Measurements from ENCODE around the gene AGBL3. TPM values are rescaled to one million over a fixed set of nuclear protein-coding genes. Genes with fewer than 3 reads are reported as not detected.

Gene AGBL3
- total and polyA plus RNA-seq, 3 donors from 2014 or later = 10.0 to 21.6 (median 13.9) TPM

GRCh38 chr7:135075716-135076115 is 89.4 kb downstream of the AGBL3 start:
- DNase-seq = no peak
- no peak overlapping the region for H3K27ac ChIP-seq
- intact Hi-C loops (cut with DNase I; ENCODE audit: low total_unique reads) = no loop called here
- no peaks in the 10 kb centered on the region for H3K4me1 ChIP-seq
- 73 to 84% methylated on average over 3 of the region's 3 CpGs for WGBS, 2 donors
- no peak for TF ChIP-seq CTCF (IDR thresholded peaks at IDR 0.05)
- TF ChIP-seq POLR2A (IDR thresholded peaks at IDR 0.05) = no peak
- no peak overlapping the region for H3K4me3 ChIP-seq
- no peaks in the 10 kb centered on the region for H3K9me3 ChIP-seq
- no peaks in the 10 kb centered on the region for H3K27me3 ChIP-seq
- no peaks in the 10 kb centered on the region for H3K36me3 ChIP-seq (ENCODE audit: low read depth, missing control alignments)

GRCh38 chr7:135076882-135077281 is 90.6 kb downstream of the AGBL3 start:
- no peak overlapping the region for H3K27ac ChIP-seq
- no peak for DNase-seq
- H3K4me1 ChIP-seq = no peaks in the 10 kb centered on the region
- no peaks in the 10 kb centered on the region for H3K27me3 ChIP-seq
- TF ChIP-seq POLR2A (IDR thresholded peaks at IDR 0.05) = no peak
- TF ChIP-seq CTCF (IDR thresholded peaks at IDR 0.05) = no peak
- H3K36me3 ChIP-seq (ENCODE audit: low read depth, missing control alignments) = no peaks in the 10 kb centered on the region
- H3K4me3 ChIP-seq = no peak overlapping the region
- WGBS, 2 donors = 62 to 72% methylated on average over 4 of the region's 4 CpGs
- intact Hi-C loops (cut with DNase I; ENCODE audit: low total_unique reads) = no loop called here
- no peaks in the 10 kb centered on the region for H3K9me3 ChIP-seq

DNA sequence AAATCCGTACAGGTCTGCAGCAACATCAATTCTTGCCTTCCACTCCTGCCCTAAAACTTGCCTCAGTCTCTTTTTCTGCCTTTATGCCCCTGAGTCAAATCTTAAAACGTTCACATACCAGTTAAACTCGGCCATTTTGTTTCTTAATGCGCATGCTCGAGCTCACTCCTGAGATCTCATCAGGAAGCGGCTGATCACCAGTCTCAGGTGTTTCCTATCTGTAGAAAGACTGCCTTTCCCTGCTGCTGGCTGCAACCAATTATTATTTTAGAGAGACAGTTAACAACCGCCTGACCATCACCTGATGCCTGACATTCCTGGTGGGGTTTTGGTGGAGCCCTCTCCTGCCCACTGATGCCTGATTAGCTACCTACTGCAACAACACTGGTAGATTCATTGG is 91.3 kb downstream of the AGBL3 start:
- WGBS, 2 donors = 56 to 66% methylated on average over 7 of the region's 7 CpGs
- no peaks in the 10 kb centered on the region for H3K27me3 ChIP-seq
- no peak overlapping the region for H3K4me3 ChIP-seq
- intact Hi-C loops (cut with DNase I; ENCODE audit: low total_unique reads) = no loop called here
- H3K36me3 ChIP-seq (ENCODE audit: low read depth, missing control alignments) = no peaks in the 10 kb centered on the region
- no peak overlapping the region for H3K27ac ChIP-seq
- DNase-seq = peak; percentile 62
- no peaks in the 10 kb centered on the region for H3K4me1 ChIP-seq
- TF ChIP-seq POLR2A (IDR thresholded peaks at IDR 0.05) = no peak
- no peak for TF ChIP-seq CTCF (IDR thresholded peaks at IDR 0.05)
- H3K9me3 ChIP-seq = no peaks in the 10 kb centered on the region

GRCh38 chr7:135078051-135078450 is 91.7 kb downstream of the AGBL3 start:
- no peaks in the 10 kb centered on the region for H3K4me1 ChIP-seq
- no peak for DNase-seq
- no peaks in the 10 kb centered on the region for H3K9me3 ChIP-seq
- no peak overlapping the region for H3K4me3 ChIP-seq
- no peak overlapping the region for H3K27ac ChIP-seq
- TF ChIP-seq POLR2A (IDR thresholded peaks at IDR 0.05) (no peak), CTCF (IDR thresholded peaks at IDR 0.05) (no peak)
- intact Hi-C loops (cut with DNase I; ENCODE audit: low total_unique reads) = no loop called here
- H3K27me3 ChIP-seq = no peaks in the 10 kb centered on the region
- no peaks in the 10 kb centered on the region for H3K36me3 ChIP-seq (ENCODE audit: low read depth, missing control alignments)

GRCh38 chr7:135079068-135079467 is 92.8 kb downstream of the AGBL3 start:
- Histone ChIP-seq H3K27me3 (no peaks in the 10 kb centered on the region), H3K27ac (no peak overlapping the region), H3K4me3 (no peak overlapping the region), H3K36me3 (ENCODE audit: low read depth, missing control alignments) (no peaks in the 10 kb centered on the region), H3K9me3 (no peaks in the 10 kb centered on the region), H3K4me1 (no peaks in the 10 kb centered on the region)
- TF ChIP-seq POLR2A (IDR thresholded peaks at IDR 0.05) = no peak
- TF ChIP-seq CTCF (IDR thresholded peaks at IDR 0.05) = no peak
- DNase-seq = no peak
- intact Hi-C loops (cut with DNase I; ENCODE audit: low total_unique reads) = no loop called here
